ENCODE data around the gene POLR3B.
"Not testable (repeated sequence)": the region's sequence is repeated elsewhere in the genome, so short reads cannot be mapped to it uniquely, and the experiment has no call there.

POLR3B gene

GRCh38 chr12:106465605-106466004 lies 108.1 kb downstream of the POLR3B start:
- not testable (repeated sequence) for DNase-seq

- not testable (repeated sequence) for DNase-seq
These were observed 118.1 kb downstream of the POLR3B start for GRCh38 chr12:106475662-106476061.

GRCh38 chr12:106477627-106478026 lies 120.1 kb downstream of the POLR3B start:
- DNase-seq: not testable (repeated sequence)

- DNase-seq: no peak
These were observed 122.7 kb downstream of the POLR3B start for GRCh38 chr12:106480251-106480650.

GRCh38 chr12:106481246-106481645 lies 123.7 kb downstream of the POLR3B start:
- DNase-seq: no peak

GRCh38 chr12:106487664-106488063 lies 130.1 kb downstream of the POLR3B start:
- DNase-seq: no peak

- no peak for DNase-seq
These were observed 131.3 kb downstream of the POLR3B start for GRCh38 chr12:106488884-106489283.

GRCh38 chr12:106490264-106490663 lies 132.7 kb downstream of the POLR3B start:
- no peak for DNase-seq

GRCh38 chr12:106492857-106493256 lies 135.3 kb downstream of the POLR3B start:
- DNase-seq: no peak

- no peak for DNase-seq
These were observed 136.0 kb downstream of the POLR3B start for GRCh38 chr12:106493531-106493930.

- DNase-seq: no peak
These were observed 137.9 kb downstream of the POLR3B start for GRCh38 chr12:106495354-106495965.

GRCh38 chr12:106498056-106498455 lies 140.5 kb downstream of the POLR3B start:
- no peak for DNase-seq

- DNase-seq: no peak
These were observed 142.1 kb downstream of the POLR3B start for GRCh38 chr12:106499628-106500027.

- no peak for DNase-seq
These were observed 149.1 kb downstream of the POLR3B start for GRCh38 chr12:106506691-106507090.

GRCh38 chr12:106508966-106509365 lies 151.4 kb downstream of the POLR3B start:
- no peak for DNase-seq

- no peak for DNase-seq
These were observed 153.8 kb downstream of the POLR3B start for GRCh38 chr12:106511365-106511764.

- DNase-seq: no peak
These were observed 159.8 kb downstream of the POLR3B start for GRCh38 chr12:106517314-106517713.

- DNase-seq: peak; percentile 86
These were observed 162.1 kb downstream of the POLR3B start for GRCh38 chr12:106519607-106520021.

GRCh38 chr12:106521901-106522300 lies 164.4 kb downstream of the POLR3B start:
- DNase-seq: no peak

- no peak for DNase-seq
These were observed 165.2 kb downstream of the POLR3B start for GRCh38 chr12:106522708-106523107.

GRCh38 chr12:106527356-106527755 lies 169.8 kb downstream of the POLR3B start:
- DNase-seq: peak; percentile 2

GRCh38 chr12:106541201-106541600 lies 183.7 kb downstream of the POLR3B start:
- no peak for DNase-seq

- no peak for DNase-seq
These were observed 193.9 kb downstream of the POLR3B start for GRCh38 chr12:106551410-106551809.

- no peak for DNase-seq
These were observed 194.7 kb downstream of the POLR3B start for GRCh38 chr12:106552228-106552627.
